Astrocyte (in vitro differentiated cells and primary cell): ENCODE data around the gene BAZ1A. TPM values are rescaled to one million over a fixed set of nuclear protein-coding genes. Genes with fewer than 3 reads are reported as not detected.
A peak's percentile ranks its signal among the peaks of the same experiment; 100 is the strongest.

Source experiments
- DNase-seq: peaks from one replicate; pipeline ENCODE4 v3.0.0-alpha.2; 2010; ENCODE audit warnings: low read depth
- FAIRE-seq: peaks from 2 replicates; lab custom pipeline; 2011; peaks lifted over from hg19 to GRCh38; lab: Jason Lieb, UNC
- H2AFZ ChIP-seq: 2 replicates; pipeline ENCODE4 v1.6.0; 2012; ENCODE audit warnings: low read depth, low read length, inconsistent platforms
- H3K27ac ChIP-seq: 2 replicates; pipeline ENCODE4 v1.5.1; 2011; ENCODE audit warnings: low read depth, low read length, inconsistent platforms
- H3K27me3 ChIP-seq: 2 replicates; pipeline ENCODE4 v1.6.0; 2011; ENCODE audit warnings: low read length, inconsistent platforms; ENCODE audit not compliant: insufficient read depth
- H3K36me3 ChIP-seq: 2 replicates; pipeline ENCODE4 v1.5.1; 2011; ENCODE audit warnings: low read length, inconsistent platforms; ENCODE audit not compliant: insufficient read depth
- H3K4me1 ChIP-seq: 2 replicates; pipeline ENCODE4 v1.5.1; 2011; ENCODE audit warnings: low read length, inconsistent platforms; ENCODE audit not compliant: insufficient read depth
- H3K4me2 ChIP-seq: 2 replicates; pipeline ENCODE4 v1.6.0; 2012; ENCODE audit warnings: low read length, inconsistent platforms
- H3K4me3 ChIP-seq: 2 replicates; pipeline ENCODE4 v1.5.1; 2011; ENCODE audit warnings: low read depth, mild to moderate bottlenecking, low read length, inconsistent platforms; ENCODE audit not compliant: insufficient read depth
- H3K79me2 ChIP-seq: 2 replicates; pipeline ENCODE4 v1.6.0; 2012; ENCODE audit warnings: mild to moderate bottlenecking, low read length, inconsistent platforms; ENCODE audit not compliant: insufficient read depth
- H3K9ac ChIP-seq: 2 replicates; pipeline ENCODE4 v1.6.0; 2012; ENCODE audit warnings: mild to moderate bottlenecking, low read length, inconsistent platforms
- H3K9me3 ChIP-seq: 2 replicates; pipeline ENCODE4 v1.5.1; 2012; ENCODE audit warnings: low read depth, mild to moderate bottlenecking, low read length, inconsistent platforms; ENCODE audit not compliant: insufficient read depth
- H4K20me1 ChIP-seq: 2 replicates; pipeline ENCODE4 v1.6.0; 2012; ENCODE audit warnings: low read length, inconsistent platforms; ENCODE audit not compliant: insufficient read depth
- H3K27ac Mint-ChIP-seq: one replicate; pipeline ENCODE4 v1.8.0; 2021; ENCODE audit warnings: mild to moderate bottlenecking, mixed read lengths; ENCODE audit not compliant: unreplicated experiment
- H3K27me3 Mint-ChIP-seq: one replicate; pipeline ENCODE4 v1.8.0; 2021; ENCODE audit warnings: low read depth, mixed read lengths; ENCODE audit not compliant: unreplicated experiment
- H3K36me3 Mint-ChIP-seq: one replicate; pipeline ENCODE4 v1.8.0; 2021; ENCODE audit warnings: low read depth, mixed read lengths; ENCODE audit not compliant: unreplicated experiment
- H3K4me1 Mint-ChIP-seq: one replicate; pipeline ENCODE4 v1.8.0; 2021; ENCODE audit warnings: low read depth, mixed read lengths; ENCODE audit not compliant: unreplicated experiment
- H3K4me3 Mint-ChIP-seq: one replicate; pipeline ENCODE4 v1.8.0; 2021; ENCODE audit warnings: mild to moderate bottlenecking, moderate library complexity, mixed read lengths; ENCODE audit not compliant: unreplicated experiment
- H3K9me3 Mint-ChIP-seq: one replicate; pipeline ENCODE4 v1.8.0; 2021; ENCODE audit warnings: mild to moderate bottlenecking, mixed read lengths; ENCODE audit not compliant: unreplicated experiment
- EZH2 ChIP-seq: IDR thresholded peaks from 2 replicates; pipeline ENCODE4 v1.6.1; 2012; ENCODE audit warnings: mild to moderate bottlenecking, low read length, inconsistent platforms; ENCODE audit not compliant: insufficient read depth
- total RNA-seq: library from RNA; stranded (reverse); gene quantifications from 2 replicates; pipeline ENCODE4 v1.2.1, GENCODE V29; 2021
- TF ChIP-seq, protein P1 (sequence below): IDR thresholded peaks from 2 replicates; pipeline ENCODE4 v1.5.1; 2011; ENCODE audit warnings: low read depth, mild to moderate bottlenecking, inconsistent platforms, low read length, moderate library complexity; ENCODE audit not compliant: insufficient read depth

BAZ1A gene
- total RNA-seq, 1 donor from 2014 or later: 36.9 TPM

DNA sequence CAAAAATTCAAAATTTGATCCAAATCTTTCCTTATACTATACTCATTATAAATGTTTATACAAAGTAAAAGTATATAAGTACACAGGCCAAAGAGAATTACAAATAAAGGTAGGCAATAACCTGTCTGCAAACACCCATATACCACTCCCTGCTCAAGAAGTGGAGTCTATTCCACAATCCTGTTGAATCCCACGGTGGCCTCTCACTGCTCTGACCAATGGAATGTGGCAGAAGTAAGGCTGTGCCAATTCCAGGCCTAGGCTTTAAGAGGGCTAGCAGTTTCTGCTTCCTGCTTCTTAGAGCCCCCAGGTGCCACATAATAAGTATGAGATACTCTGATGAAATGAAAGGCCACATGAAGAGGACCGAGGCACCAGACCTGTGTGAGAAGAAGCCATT, 80.9 kb downstream of the BAZ1A start:
- Histone ChIP-seq H3K9ac (no peak overlapping the region), H3K79me2 (no peaks in the 10 kb centered on the region), H3K36me3 (peaks cover 15% of the 10 kb centered on the region), H3K9me3 (no peaks in the 10 kb centered on the region), H2AFZ (no peak overlapping the region), H3K4me1 (no peaks in the 10 kb centered on the region), H3K4me3 (no peak overlapping the region), H3K27ac (no peak overlapping the region), H4K20me1 (no peaks in the 10 kb centered on the region), H3K4me2 (no peak overlapping the region), H3K27me3 (no peaks in the 10 kb centered on the region)
- no peak overlapping the region for H3K27ac Mint-ChIP-seq
- H3K4me1 Mint-ChIP-seq: no peaks in the 10 kb centered on the region
- TF ChIP-seq EZH2: no peak
- TF ChIP-seq, protein P1, sequence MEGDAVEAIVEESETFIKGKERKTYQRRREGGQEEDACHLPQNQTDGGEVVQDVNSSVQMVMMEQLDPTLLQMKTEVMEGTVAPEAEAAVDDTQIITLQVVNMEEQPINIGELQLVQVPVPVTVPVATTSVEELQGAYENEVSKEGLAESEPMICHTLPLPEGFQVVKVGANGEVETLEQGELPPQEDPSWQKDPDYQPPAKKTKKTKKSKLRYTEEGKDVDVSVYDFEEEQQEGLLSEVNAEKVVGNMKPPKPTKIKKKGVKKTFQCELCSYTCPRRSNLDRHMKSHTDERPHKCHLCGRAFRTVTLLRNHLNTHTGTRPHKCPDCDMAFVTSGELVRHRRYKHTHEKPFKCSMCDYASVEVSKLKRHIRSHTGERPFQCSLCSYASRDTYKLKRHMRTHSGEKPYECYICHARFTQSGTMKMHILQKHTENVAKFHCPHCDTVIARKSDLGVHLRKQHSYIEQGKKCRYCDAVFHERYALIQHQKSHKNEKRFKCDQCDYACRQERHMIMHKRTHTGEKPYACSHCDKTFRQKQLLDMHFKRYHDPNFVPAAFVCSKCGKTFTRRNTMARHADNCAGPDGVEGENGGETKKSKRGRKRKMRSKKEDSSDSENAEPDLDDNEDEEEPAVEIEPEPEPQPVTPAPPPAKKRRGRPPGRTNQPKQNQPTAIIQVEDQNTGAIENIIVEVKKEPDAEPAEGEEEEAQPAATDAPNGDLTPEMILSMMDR: no peak
- H3K9me3 Mint-ChIP-seq: peaks cover 6% of the 10 kb centered on the region
- H3K36me3 Mint-ChIP-seq: peaks cover 14% of the 10 kb centered on the region
- DNase-seq: peak; percentile 2
- FAIRE-seq: no peak
- no peaks in the 10 kb centered on the region for H3K27me3 Mint-ChIP-seq
- H3K4me3 Mint-ChIP-seq: no peak overlapping the region

DNA sequence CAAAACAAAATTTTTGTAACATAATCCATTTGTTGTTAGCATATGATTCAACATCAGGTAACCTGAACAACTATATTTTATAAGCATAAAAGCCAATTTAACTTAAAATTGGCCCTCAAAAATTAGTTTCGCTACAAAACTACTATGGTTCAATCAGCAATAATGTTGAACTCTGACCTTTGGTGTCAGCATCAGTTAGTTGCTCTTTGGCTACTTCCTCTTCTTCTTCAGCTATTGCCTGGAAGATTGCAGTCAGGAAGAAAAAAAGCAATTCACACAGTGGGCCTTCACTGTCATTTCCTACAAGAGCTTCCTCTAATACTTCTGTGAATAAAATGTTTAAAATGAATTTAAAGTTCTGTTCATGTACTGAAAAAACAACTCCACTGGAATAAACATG, 82.6 kb downstream of the BAZ1A start:
- Mint-ChIP-seq H3K27me3 (no peaks in the 10 kb centered on the region), H3K4me3 (no peak overlapping the region), H3K36me3 (peaks cover 5% of the 10 kb centered on the region), H3K4me1 (no peaks in the 10 kb centered on the region), H3K9me3 (no peaks in the 10 kb centered on the region), H3K27ac (no peak overlapping the region)
- H3K4me3 ChIP-seq: no peak overlapping the region
- DNase-seq (no peak), FAIRE-seq (no peak)
- no peak overlapping the region for H3K27ac ChIP-seq
- TF ChIP-seq, protein P1: no peak
- TF ChIP-seq EZH2: no peak
- H3K9ac ChIP-seq: no peak overlapping the region
- H3K4me1 ChIP-seq: no peaks in the 10 kb centered on the region
- no peak overlapping the region for H3K4me2 ChIP-seq
- H4K20me1 ChIP-seq: no peaks in the 10 kb centered on the region
- no peaks in the 10 kb centered on the region for H3K79me2 ChIP-seq
- no peaks in the 10 kb centered on the region for H3K9me3 ChIP-seq
- H2AFZ ChIP-seq: no peak overlapping the region
- no peaks in the 10 kb centered on the region for H3K27me3 ChIP-seq
- peaks cover 14% of the 10 kb centered on the region for H3K36me3 ChIP-seq

DNA sequence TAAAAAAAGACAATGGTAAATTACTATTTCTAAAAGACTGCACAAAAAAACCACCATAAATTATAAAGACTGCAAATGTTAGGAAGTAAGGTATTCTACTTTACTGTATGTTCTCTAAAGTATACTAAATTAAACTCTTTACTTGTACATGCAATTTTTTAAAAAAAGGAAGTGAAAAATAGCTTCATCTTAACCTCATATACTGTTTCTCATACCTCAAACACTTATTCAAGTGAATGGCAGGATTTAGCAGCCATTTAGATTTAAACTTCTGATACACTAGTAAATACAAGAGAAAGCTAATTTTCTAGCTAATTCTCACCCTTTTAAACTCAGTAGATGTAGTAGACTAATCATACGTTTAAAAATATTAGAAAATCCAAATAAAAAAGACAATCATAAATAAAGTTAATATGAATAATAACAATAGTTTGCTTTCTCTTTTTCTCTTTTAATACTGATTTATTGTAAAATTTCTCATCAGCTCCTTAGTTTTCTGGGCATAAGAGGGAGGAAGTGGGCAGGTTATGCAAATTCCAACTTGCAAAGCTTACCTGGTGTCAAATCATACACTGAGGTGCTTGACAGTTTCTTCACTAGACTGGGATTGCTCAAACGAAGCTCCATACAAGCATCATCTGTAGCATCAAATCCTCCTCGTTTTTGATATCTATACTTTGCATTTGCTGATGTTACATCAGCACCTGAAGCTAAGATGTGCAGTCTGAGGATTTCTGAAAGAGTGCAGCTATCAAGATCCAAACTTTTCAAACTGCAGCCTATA, 89.7 kb downstream of the BAZ1A start:
- no peak for TF ChIP-seq EZH2
- TF ChIP-seq, protein P1: no peak
- no peaks in the 10 kb centered on the region for H4K20me1 ChIP-seq
- peaks cover 7% of the 10 kb centered on the region for H3K4me1 ChIP-seq
- H3K79me2 ChIP-seq: no peaks in the 10 kb centered on the region
- Mint-ChIP-seq H3K27ac (no peak overlapping the region), H3K9me3 (no peaks in the 10 kb centered on the region), H3K4me3 (no peak overlapping the region), H3K4me1 (peaks cover 4% of the 10 kb centered on the region), H3K27me3 (no peaks in the 10 kb centered on the region), H3K36me3 (peaks cover 13% of the 10 kb centered on the region)
- H3K27ac ChIP-seq: no peak overlapping the region
- no peak overlapping the region for H3K9ac ChIP-seq
- H2AFZ ChIP-seq: no peak overlapping the region
- DNase-seq (no peak), FAIRE-seq (no peak)
- H3K9me3 ChIP-seq: no peaks in the 10 kb centered on the region
- peaks cover 19% of the 10 kb centered on the region for H3K36me3 ChIP-seq
- H3K4me3 ChIP-seq: no peak overlapping the region
- H3K4me2 ChIP-seq: no peak overlapping the region
- no peaks in the 10 kb centered on the region for H3K27me3 ChIP-seq
